SK-N-SH treated with all-trans-retinoic acid at 6 μM for 48 hours (cell line): ENCODE data around the gene SERPING1.

Source experiments
- ATAC-seq: fragments of 200-7000 bp; cut with Tn5 transposase; 3 replicates; pipeline ENCODE4 v1.9.1; 2020; ENCODE audit warnings: mild to moderate bottlenecking, moderate library complexity
- ARNTL ChIP-seq: fragments of 450-650 bp; formaldehyde crosslinking; IDR thresholded peaks from 2 replicates; pipeline ENCODE4 v1.5.0; 2020; ENCODE audit warnings: low read depth, mild to moderate bottlenecking, moderate library complexity, borderline replicate concordance
- BACH2 ChIP-seq: fragments of 250-450 bp; sonication (Bioruptor Pico); IDR thresholded peaks from 2 replicates; pipeline ENCODE4 v1.9.0; 2021; ENCODE audit warnings: mild to moderate bottlenecking, borderline replicate concordance
- CREB5 ChIP-seq: fragments of 250-450 bp; sonication (Bioruptor Pico); IDR thresholded peaks from 2 replicates; pipeline ENCODE4 v1.5.1; 2020; ENCODE audit warnings: low read depth, mild to moderate bottlenecking, moderate library complexity
- CSDC2 ChIP-seq: fragments of 250-450 bp; sonication (Bioruptor Pico); IDR thresholded peaks from 2 replicates; pipeline ENCODE4 v1.5.0; 2020; ENCODE audit warnings: mild to moderate bottlenecking, moderate library complexity
- CSRNP3 ChIP-seq: fragments of 250-450 bp; sonication (Bioruptor Pico); IDR thresholded peaks from 2 replicates; pipeline ENCODE4 v1.5.1; 2021; ENCODE audit warnings: mild to moderate bottlenecking, moderate library complexity
- GLIS3 ChIP-seq: fragments of 250-450 bp; sonication (Bioruptor Pico); IDR thresholded peaks from 2 replicates; pipeline ENCODE4 v1.5.0; 2020; ENCODE audit warnings: mild to moderate bottlenecking, moderate library complexity
- OSR1 ChIP-seq: fragments of 250-450 bp; sonication (Bioruptor Pico); IDR thresholded peaks from 2 replicates; pipeline ENCODE4 v1.8.0; 2022; ENCODE audit warnings: moderate library complexity, mild to moderate bottlenecking, inconsistent platforms
- POU6F1 ChIP-seq: fragments of 250-450 bp; sonication (Bioruptor Pico); IDR thresholded peaks from 2 replicates; pipeline ENCODE4 v1.8.0; 2021; ENCODE audit warnings: low read depth, mild to moderate bottlenecking, moderate library complexity, borderline replicate concordance
- PPARA ChIP-seq: fragments of 250-450 bp; sonication (Bioruptor Pico); IDR thresholded peaks from 2 replicates; pipeline ENCODE4 v1.5.0; 2020; ENCODE audit warnings: mild to moderate bottlenecking, borderline replicate concordance
- SNAI2 ChIP-seq: fragments of 250-450 bp; sonication (Bioruptor Pico); IDR thresholded peaks from 2 replicates; pipeline ENCODE4 v1.5.0; 2020; ENCODE audit warnings: mild to moderate bottlenecking, moderate library complexity
- TCF4 ChIP-seq: fragments of 250-450 bp; sonication (Bioruptor Pico); IDR thresholded peaks from 2 replicates; pipeline ENCODE4 v1.8.0; 2021; ENCODE audit warnings: mild to moderate bottlenecking, moderate library complexity, borderline replicate concordance
- TOX ChIP-seq: fragments of 250-450 bp; sonication (Bioruptor Pico); IDR thresholded peaks from 2 replicates; pipeline ENCODE4 v1.8.0; 2021; ENCODE audit warnings: mild to moderate bottlenecking, moderate library complexity, borderline replicate concordance
- TSHZ2 ChIP-seq: fragments of 250-450 bp; sonication (Bioruptor Pico); IDR thresholded peaks from 2 replicates; pipeline ENCODE4 v1.5.0; 2020; ENCODE audit warnings: mild to moderate bottlenecking, moderate library complexity
- ZFP3 ChIP-seq: fragments of 250-450 bp; sonication (Bioruptor Pico); IDR thresholded peaks from 2 replicates; pipeline ENCODE4 v1.5.0; 2020; ENCODE audit warnings: mild to moderate bottlenecking, moderate library complexity
- ZFP30 ChIP-seq: fragments of 450-650 bp; formaldehyde crosslinking; IDR thresholded peaks from 2 replicates; pipeline ENCODE4 v1.5.0; 2022; ENCODE audit warnings: mild to moderate bottlenecking, moderate library complexity
- ZNF565 ChIP-seq: fragments of 450-650 bp; formaldehyde crosslinking; conservative IDR thresholded peaks from 2 replicates; pipeline ENCODE4 v1.5.0; 2020; ENCODE audit warnings: low read depth, mild to moderate bottlenecking, moderate library complexity
- ZNF70 ChIP-seq: fragments of 450-650 bp; formaldehyde crosslinking; IDR thresholded peaks from 2 replicates; pipeline ENCODE4 v1.5.0; 2020; ENCODE audit warnings: mild to moderate bottlenecking, moderate library complexity
- ZNF8 ChIP-seq: fragments of 450-650 bp; formaldehyde crosslinking; IDR thresholded peaks from 2 replicates; pipeline ENCODE4 v1.5.0; 2020; ENCODE audit warnings: mild to moderate bottlenecking, moderate library complexity
- TF ChIP-seq, protein P1 (sequence below): fragments of 250-450 bp; sonication (Bioruptor Pico); IDR thresholded peaks from 2 replicates; pipeline ENCODE4 v1.8.0; 2020; ENCODE audit warnings: mild to moderate bottlenecking, moderate library complexity, borderline replicate concordance

SERPING1 gene

GRCh38 chr11:57630171-57630570, 32.7 kb downstream of the SERPING1 start (continued):
- TF ChIP-seq, protein P1, sequence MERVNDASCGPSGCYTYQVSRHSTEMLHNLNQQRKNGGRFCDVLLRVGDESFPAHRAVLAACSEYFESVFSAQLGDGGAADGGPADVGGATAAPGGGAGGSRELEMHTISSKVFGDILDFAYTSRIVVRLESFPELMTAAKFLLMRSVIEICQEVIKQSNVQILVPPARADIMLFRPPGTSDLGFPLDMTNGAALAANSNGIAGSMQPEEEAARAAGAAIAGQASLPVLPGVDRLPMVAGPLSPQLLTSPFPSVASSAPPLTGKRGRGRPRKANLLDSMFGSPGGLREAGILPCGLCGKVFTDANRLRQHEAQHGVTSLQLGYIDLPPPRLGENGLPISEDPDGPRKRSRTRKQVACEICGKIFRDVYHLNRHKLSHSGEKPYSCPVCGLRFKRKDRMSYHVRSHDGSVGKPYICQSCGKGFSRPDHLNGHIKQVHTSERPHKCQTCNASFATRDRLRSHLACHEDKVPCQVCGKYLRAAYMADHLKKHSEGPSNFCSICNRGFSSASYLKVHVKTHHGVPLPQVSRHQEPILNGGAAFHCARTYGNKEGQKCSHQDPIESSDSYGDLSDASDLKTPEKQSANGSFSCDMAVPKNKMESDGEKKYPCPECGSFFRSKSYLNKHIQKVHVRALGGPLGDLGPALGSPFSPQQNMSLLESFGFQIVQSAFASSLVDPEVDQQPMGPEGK (CRISPR knock-in tag) = no peak
- TF ChIP-seq GLIS3 (CRISPR knock-in tag) (no peak), OSR1 (CRISPR knock-in tag) (no peak)

- TF ChIP-seq ARNTL (CRISPR knock-in tag) (no peak), BACH2 (CRISPR knock-in tag) (no peak), SNAI2 (CRISPR knock-in tag) (no peak), TCF4 (no peak), OSR1 (CRISPR knock-in tag) (no peak), ZFP3 (CRISPR knock-in tag) (no peak), CSDC2 (CRISPR knock-in tag) (no peak), TOX (CRISPR knock-in tag) (no peak), ZNF8 (no peak), CREB5 (no peak), POU6F1 (no peak), TSHZ2 (CRISPR knock-in tag) (no peak), PPARA (no peak), ZNF565 (CRISPR knock-in tag) (no peak), CSRNP3 (no peak), ZFP30 (no peak)
- TF ChIP-seq, protein P1 (CRISPR knock-in tag) = no peak
- ATAC-seq = no peak; the same call in 2 of the 3 replicates
Observed at GRCh38 chr11:57632116-57632515, 34.6 kb downstream of the SERPING1 start.

DNA sequence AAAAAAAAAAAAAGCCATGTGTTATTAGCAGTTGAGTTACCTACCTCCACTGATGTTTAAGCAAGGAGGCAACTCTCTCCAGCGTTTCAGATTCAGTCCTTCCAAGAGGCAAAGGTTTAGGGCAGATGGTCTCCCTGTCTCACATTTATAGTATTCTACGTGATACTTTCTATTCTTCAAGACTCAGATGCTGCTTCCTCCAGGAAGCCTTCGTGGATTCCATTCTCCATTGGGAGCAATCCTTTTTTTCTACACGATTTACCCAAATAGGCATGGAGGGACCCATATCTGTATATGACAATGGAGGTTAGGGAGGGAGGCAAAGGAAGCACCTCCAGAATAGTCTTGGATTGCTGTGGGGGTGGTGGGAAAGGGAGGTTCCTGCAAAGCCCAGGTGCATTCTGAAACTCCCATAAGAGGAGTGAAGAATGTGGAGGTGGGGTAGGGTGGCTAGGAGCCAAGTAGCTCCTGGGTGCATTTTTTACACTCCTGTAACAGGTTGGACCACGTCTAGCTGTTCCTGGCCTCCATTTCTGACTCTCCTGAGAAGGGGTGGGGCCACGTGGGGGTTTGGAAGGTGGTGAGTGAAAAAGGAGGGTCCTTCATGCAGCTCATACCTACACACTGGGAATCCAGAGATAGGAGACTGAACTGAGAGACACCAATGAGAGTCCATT, 36.0 kb downstream of the SERPING1 start:
- ATAC-seq = no peak
- TF ChIP-seq SNAI2 (CRISPR knock-in tag) (no peak), ZNF70 (CRISPR knock-in tag) (no peak)
- TF ChIP-seq, all 23 proteins: peak for 0
